HG03139 (cell line): Measurements from ENCODE around the gene DSCAM.

Experiments used
- ATAC-seq: cut with Tn5 transposase; IDR thresholded peaks from one replicate; pipeline ENCODE4 v1.9.1; 2021; ENCODE audit not compliant: unreplicated experiment

Gene DSCAM

GRCh38 chr21:40402884-40403582, 443.9 kb downstream of the DSCAM start:
- no peak for ATAC-seq

- no peak for ATAC-seq
Measured at GRCh38 chr21:40395732-40396131, 451.2 kb downstream of the DSCAM start.

- ATAC-seq: no peak
Measured at GRCh38 chr21:40393066-40393465, 453.9 kb downstream of the DSCAM start.

DNA sequence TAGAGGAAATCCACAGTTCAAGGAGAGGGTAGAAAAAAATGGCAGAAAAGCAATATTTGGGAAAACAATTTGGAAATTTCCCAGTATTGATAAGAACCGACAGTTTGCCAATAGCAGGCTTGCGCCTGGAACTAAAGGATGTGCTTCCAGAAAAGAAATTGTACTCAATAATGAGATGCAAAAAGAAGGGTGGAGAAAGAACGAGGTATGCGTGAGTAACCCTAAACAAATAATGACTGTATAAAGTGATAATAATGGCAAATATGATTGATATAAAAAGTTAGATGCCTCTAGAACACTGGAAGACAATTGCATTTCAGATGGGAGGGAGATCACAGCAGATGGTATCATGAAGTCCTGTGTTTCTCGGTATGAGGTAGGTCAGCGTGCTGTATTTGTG, 458.9 kb downstream of the DSCAM start:
- ATAC-seq: no peak

DNA sequence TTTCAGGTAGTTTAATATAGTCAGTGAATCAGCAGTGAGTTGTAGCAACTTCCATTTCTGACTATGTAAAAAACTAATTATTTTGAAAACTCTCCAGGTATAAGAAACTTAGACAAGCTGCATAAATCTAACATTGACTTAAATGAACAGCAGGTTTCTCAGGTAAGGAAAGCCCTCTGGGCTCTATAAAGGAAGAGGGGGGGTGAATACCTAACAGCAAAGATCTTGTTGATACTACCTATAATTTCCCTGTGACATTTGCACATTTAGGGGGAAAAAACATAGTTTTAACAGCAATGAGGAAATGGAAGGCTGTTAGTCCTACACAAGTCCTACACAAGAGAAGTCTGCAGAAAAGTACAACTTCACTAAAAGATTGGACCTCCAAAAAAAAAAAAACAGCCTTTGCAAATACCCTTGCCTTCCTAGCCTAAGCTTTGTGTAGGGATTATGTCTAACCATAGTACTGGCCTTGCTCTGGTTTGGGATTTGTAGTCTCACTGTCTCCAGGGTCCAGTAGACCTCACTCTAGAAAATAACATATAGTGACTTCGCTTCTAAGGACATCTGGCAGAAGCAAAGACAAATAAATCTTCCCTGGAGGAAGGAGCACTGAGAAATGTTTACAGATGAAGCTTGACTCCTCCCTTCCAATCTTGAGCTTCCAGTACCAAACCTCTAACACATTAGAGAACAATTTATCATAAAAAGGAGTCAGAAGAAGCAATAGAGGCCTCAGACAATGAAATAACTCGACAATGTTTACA, 459.8 kb downstream of the DSCAM start:
- no peak for ATAC-seq

- ATAC-seq: no peak
Measured at GRCh38 chr21:40386294-40386911, 460.6 kb downstream of the DSCAM start.

DNA sequence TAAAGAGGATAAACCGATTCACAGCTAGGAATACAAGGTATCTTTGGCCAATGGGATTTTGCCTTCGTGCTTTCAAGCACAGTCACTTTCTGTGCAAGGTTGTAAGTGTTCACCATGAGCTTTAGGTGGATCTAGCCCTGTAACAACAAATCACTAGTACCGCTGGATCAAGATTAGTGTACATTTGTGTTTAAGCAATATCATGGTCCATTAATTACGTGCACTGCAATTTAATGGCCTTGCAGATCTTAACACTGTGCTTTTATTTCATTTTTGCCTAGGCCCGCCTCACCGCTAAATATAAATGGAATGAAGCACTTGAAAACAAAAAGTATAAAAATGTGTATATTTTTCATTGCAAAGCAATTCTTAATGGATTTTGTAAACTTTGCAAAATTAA, 461.1 kb downstream of the DSCAM start:
- ATAC-seq: no peak

DNA sequence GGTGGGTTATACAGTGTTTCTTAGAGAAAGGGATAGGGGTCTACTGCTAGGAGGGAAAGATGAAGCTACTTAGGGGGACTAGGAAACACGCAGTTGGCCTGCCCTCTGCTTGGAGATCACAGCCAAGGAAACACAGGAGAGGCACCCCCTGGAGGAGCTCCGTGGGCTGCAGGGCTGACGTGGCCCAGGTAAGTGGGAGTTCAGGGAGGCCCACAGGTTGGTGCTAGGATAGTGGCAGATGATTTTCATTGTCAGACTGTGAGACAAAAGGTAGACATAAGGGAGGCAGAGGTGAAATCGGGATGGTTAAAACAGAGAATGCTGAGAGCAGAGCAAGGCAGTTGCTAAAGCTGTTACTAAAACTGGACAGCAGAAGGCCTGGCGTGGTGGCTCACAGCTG, 463.0 kb downstream of the DSCAM start:
- no peak for ATAC-seq

GRCh38 chr21:40381111-40381510, 465.8 kb downstream of the DSCAM start:
- ATAC-seq: no peak

GRCh38 chr21:40379881-40380810, 466.8 kb downstream of the DSCAM start:
- no peak for ATAC-seq

- ATAC-seq: no peak
Measured at GRCh38 chr21:40377135-40377534, 469.8 kb downstream of the DSCAM start.

- ATAC-seq: no peak
Measured at GRCh38 chr21:40373761-40374160, 473.2 kb downstream of the DSCAM start.

DNA sequence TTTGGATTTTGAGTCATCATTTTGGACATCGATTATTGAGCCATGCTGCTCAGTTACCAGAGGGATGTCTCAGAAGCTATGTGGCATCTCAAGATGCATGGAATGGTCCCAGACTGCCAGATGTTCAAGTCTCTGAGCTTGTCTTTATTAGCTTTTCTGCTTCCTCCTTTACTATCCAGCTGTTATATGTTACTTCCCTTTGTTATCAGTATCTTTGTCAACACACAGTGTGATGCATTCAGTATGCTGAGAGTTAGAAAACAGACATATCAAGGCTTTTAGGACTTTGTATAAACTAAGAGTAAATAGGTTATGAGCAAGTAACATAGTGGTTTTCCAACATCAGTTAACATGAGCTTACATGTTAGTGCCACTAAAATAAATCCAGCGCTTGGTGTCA, 474.5 kb downstream of the DSCAM start:
- no peak for ATAC-seq

DNA sequence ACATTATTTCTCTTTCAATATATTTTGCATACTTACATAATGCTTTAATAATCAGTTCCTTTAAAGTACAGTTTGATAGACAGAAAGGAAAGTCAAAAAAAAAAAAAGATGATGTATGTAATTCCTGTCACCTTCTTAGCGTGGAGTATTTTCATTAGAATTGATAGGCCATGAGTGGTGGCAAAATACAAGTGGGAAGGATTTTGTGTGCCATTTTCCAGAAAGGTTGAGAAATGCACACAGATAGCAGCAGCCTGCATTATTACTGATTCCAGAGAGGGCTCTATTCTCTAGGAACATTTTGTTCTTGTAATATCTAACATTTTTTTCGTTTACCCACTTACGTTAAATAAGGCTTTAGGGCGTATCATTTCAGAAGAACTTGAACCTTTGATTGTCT, 475.6 kb downstream of the DSCAM start:
- ATAC-seq: no peak

DNA sequence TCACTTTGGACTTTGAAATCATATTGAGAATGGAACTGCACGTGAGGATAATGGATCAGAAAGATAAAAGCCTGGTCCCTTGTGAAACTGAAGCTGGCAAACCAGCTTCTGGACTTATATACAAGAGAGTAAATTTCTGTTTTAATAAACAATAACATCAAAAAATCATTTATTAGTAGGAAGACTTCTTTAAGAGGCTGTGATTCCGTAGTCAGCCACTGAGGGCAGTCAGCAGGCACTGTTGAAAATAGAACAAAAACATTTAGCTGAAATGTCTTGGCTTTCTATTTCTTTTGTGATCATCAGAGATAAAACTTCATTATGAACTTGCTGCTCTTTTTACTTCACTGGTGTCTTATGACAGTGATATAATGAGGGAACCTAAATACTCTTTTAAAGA, 490.3 kb downstream of the DSCAM start:
- no peak for ATAC-seq

- ATAC-seq: no peak
Measured at GRCh38 chr21:40355076-40355475, 491.9 kb downstream of the DSCAM start.

- no peak for ATAC-seq
Measured at GRCh38 chr21:40351006-40351405, 496.0 kb downstream of the DSCAM start.

GRCh38 chr21:40349591-40349990, 497.4 kb downstream of the DSCAM start:
- ATAC-seq: no peak

DNA sequence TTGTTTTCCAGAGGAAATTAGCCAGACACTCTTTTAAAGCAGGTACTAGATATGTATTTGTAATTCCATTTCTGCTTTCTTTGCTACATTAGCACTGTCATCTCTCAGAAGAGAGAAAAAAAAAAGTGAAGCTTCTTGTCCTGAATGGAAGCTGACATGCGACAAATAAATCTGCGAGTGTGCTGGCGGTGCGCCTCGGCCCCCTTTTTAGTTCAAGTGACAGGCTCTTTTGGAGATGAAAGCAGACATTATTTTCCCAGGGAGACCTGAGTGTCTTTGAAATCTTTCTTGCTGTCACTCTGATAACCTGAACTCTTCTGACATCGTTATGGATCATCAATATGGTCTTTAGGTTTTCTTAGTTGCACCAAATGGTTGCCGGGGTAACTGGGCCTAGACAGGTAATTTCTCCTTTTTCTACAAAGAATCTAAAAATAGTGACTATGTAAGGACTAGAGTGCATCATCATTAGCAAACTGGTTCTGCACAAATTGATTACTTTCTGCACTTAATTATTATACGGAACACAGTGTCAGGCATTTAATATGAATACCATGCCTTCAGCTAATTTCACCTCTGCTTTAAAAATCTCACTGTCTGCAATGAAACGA, 501.1 kb downstream of the DSCAM start:
- ATAC-seq: no peak

DNA sequence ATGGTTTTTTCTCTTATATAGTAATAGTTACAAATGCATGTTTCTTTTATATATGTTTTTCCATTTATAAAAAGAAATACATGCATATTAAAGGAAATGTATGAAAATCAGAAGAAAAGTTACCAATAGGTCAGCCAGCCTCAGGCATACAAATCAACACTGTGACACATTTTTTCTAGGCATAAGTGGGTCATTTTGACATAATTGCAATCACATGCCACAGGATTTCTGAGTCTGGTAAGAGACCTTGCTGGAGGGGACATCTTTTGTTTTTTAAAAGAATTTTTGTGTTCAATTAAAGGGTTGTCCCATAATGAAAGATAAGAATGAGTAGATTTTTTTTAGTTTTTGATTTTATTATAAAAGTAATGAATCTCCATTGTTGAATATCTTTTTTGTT, 506.6 kb downstream of the DSCAM start:
- no peak for ATAC-seq

GRCh38 chr21:40339050-40339449, 507.9 kb downstream of the DSCAM start:
- no peak for ATAC-seq
